GM23338 (cell line): ENCODE measurements around the gene ID2.

Experiments
- EZH2 ChIP-seq: fragments of 200-600 bp; sonication (generic); IDR thresholded peaks from one replicate; pipeline ENCODE4 v1.8.0; 2017; ENCODE audit warnings: antibody characterized with exemption, mild to moderate bottlenecking, low read depth; ENCODE audit not compliant: unreplicated experiment
- TF ChIP-seq, protein P1 (sequence below), 2 experiments: fragments of 200-600 bp in 1 of 2; sonication (generic) in 1 of 2; conservative IDR thresholded peaks; 2 replicates each; pipeline versions ENCODE4 v1.5.1 to v1.6.1; 2016 to 2017; ENCODE audit warnings: antibody characterized with exemption in 2 of 2, low read depth in 2 of 2, mild to moderate bottlenecking in 2 of 2, moderate library complexity in 1 of 2
- TF ChIP-seq, protein P2 (sequence below): IDR thresholded peaks from one replicate; pipeline ENCODE4 v1.6.1; 2018; ENCODE audit warnings: antibody characterized with exemption; ENCODE audit not compliant: unreplicated experiment

DNA sequence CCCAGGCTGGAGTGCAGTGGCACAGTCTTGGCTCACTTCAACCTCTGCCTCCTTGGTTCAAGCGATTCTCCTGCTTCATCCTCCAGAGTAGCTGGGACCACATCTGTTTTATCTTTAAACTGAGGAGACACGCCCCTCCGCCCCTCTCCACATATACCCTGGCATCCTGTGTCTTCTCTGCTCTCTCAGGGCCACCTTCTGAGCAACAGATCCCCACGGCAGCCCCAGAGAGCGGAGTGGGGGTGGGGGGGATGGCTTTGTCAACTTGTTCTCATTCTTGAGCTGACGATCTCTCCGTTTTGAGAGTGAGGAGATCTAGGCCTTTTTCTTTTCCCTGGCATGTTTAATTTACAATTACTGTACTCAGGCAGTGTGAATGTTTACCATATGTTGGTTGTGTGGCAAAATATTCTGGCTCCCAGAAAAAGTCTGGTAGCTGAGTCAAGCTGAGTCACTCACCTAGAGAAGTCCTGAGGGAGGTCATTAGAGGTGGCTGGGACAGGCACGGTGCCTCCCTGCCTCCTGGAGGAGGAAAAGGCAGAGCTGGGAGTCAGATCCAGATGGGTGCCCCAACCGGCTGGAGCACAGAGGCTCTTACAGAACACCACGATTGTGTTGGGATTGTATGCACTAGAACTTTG, 19.5 kb upstream of the ID2 start:
- TF ChIP-seq, protein P1, sequence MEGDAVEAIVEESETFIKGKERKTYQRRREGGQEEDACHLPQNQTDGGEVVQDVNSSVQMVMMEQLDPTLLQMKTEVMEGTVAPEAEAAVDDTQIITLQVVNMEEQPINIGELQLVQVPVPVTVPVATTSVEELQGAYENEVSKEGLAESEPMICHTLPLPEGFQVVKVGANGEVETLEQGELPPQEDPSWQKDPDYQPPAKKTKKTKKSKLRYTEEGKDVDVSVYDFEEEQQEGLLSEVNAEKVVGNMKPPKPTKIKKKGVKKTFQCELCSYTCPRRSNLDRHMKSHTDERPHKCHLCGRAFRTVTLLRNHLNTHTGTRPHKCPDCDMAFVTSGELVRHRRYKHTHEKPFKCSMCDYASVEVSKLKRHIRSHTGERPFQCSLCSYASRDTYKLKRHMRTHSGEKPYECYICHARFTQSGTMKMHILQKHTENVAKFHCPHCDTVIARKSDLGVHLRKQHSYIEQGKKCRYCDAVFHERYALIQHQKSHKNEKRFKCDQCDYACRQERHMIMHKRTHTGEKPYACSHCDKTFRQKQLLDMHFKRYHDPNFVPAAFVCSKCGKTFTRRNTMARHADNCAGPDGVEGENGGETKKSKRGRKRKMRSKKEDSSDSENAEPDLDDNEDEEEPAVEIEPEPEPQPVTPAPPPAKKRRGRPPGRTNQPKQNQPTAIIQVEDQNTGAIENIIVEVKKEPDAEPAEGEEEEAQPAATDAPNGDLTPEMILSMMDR (conservative IDR thresholded peaks at IDR 0.05; ENCODE audit: low read depth in 2 of 2): no peak
- TF ChIP-seq EZH2: no peak
- TF ChIP-seq, protein P2, sequence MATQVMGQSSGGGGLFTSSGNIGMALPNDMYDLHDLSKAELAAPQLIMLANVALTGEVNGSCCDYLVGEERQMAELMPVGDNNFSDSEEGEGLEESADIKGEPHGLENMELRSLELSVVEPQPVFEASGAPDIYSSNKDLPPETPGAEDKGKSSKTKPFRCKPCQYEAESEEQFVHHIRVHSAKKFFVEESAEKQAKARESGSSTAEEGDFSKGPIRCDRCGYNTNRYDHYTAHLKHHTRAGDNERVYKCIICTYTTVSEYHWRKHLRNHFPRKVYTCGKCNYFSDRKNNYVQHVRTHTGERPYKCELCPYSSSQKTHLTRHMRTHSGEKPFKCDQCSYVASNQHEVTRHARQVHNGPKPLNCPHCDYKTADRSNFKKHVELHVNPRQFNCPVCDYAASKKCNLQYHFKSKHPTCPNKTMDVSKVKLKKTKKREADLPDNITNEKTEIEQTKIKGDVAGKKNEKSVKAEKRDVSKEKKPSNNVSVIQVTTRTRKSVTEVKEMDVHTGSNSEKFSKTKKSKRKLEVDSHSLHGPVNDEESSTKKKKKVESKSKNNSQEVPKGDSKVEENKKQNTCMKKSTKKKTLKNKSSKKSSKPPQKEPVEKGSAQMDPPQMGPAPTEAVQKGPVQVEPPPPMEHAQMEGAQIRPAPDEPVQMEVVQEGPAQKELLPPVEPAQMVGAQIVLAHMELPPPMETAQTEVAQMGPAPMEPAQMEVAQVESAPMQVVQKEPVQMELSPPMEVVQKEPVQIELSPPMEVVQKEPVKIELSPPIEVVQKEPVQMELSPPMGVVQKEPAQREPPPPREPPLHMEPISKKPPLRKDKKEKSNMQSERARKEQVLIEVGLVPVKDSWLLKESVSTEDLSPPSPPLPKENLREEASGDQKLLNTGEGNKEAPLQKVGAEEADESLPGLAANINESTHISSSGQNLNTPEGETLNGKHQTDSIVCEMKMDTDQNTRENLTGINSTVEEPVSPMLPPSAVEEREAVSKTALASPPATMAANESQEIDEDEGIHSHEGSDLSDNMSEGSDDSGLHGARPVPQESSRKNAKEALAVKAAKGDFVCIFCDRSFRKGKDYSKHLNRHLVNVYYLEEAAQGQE: no peak
